ENCODE data around the gene CDK5RAP2. TPM values are rescaled to one million over a fixed set of nuclear protein-coding genes. Genes with fewer than 3 reads are reported as not detected.
A peak's percentile ranks its signal among the peaks of the same experiment; 100 is the strongest.

CDK5RAP2 gene
- total and polyA plus RNA-seq, 9 of the 15 experiments (the other 6 are each of a cell fraction or from before 2014, with no cell fraction given), result 19.9 to 68.8 (median 42.2) TPM

DNA sequence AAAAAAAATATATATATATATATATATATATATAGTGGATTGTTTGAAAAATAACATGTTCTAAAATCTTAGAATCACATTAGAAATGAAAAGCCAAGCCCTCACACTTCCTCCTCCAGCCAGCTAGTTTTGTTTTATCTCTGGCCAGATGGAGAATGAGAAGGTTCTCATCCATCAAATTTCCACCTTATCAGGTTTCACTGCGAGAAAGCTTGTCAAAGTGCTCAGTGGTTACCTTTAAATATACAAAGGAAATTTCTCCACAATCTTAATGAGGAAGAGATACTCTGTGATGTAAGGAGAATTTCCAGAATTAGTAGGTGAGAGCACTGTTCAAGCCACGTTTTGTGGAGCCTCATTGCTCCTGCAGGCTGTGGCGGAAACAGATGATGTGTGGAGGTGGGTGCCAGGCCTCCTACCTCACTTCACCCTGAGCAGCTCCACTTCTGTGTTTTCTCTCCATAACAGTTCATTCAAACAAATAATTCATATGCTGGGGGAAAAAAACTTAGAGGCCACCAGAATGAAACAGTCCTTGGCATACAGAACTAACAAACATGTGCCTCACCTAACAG, 71.9 kb downstream of the CDK5RAP2 start (continued):
- TF ChIP-seq, protein P1, sequence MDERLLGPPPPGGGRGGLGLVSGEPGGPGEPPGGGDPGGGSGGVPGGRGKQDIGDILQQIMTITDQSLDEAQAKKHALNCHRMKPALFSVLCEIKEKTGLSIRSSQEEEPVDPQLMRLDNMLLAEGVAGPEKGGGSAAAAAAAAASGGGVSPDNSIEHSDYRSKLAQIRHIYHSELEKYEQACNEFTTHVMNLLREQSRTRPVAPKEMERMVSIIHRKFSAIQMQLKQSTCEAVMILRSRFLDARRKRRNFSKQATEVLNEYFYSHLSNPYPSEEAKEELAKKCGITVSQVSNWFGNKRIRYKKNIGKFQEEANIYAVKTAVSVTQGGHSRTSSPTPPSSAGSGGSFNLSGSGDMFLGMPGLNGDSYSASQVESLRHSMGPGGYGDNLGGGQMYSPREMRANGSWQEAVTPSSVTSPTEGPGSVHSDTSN (CRISPR knock-in tag; IDR thresholded peaks at IDR 0.05; ENCODE audit: low read depth), result no peak
- TF ChIP-seq, protein P1 (tag; conservative IDR thresholded peaks at IDR 0.05; ENCODE audit: low read depth), result peak; percentile 61
- no peak for TF ChIP-seq CHD2 (IDR thresholded peaks at IDR 0.05; ENCODE audit: low read depth, low read length)
- TF ChIP-seq, protein P2, sequence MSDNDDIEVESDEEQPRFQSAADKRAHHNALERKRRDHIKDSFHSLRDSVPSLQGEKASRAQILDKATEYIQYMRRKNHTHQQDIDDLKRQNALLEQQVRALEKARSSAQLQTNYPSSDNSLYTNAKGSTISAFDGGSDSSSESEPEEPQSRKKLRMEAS (CRISPR knock-in tag; IDR thresholded peaks at IDR 0.05), result no peak
- TF ChIP-seq TCF7 (IDR thresholded peaks at IDR 0.05; ENCODE audit: borderline replicate concordance), result no peak
- TF ChIP-seq TEAD4 (IDR thresholded peaks at IDR 0.05; ENCODE audit: low read length), result peak; percentile 53; the same call in 1 of the 2 replicates
- no peak for TF ChIP-seq TEAD4 (CRISPR knock-in tag; IDR thresholded peaks at IDR 0.05; ENCODE audit: borderline replicate concordance)
- no peak for TF ChIP-seq RAD21 (CRISPR knock-in tag; conservative IDR thresholded peaks at IDR 0.05 in 1 of 2, IDR thresholded peaks at IDR 0.05 in 1 of 2)
- TF ChIP-seq ZNF431 (CRISPR knock-in tag; IDR thresholded peaks at IDR 0.05), result no peak
- no peak for TF ChIP-seq JUND (IDR thresholded peaks at IDR 0.05; ENCODE audit: borderline replicate concordance, low read depth, low read length)
- no peak for TF ChIP-seq JUND (tag; IDR thresholded peaks at IDR 0.05; ENCODE audit: borderline replicate concordance, low read depth, low read length)
- no peak for TF ChIP-seq ZNF436 (CRISPR knock-in tag; IDR thresholded peaks at IDR 0.05)
- no peak for TF ChIP-seq NFXL1 (CRISPR knock-in tag; IDR thresholded peaks at IDR 0.05)
- no peak for TF ChIP-seq ZNF76 (CRISPR knock-in tag; IDR thresholded peaks at IDR 0.05; ENCODE audit: borderline replicate concordance)
- TF ChIP-seq TGIF2 (CRISPR knock-in tag; IDR thresholded peaks at IDR 0.05), result no peak
- TF ChIP-seq PHB2 (IDR thresholded peaks at IDR 0.05; ENCODE audit: low read depth), result no peak
- TF ChIP-seq ZNF408 (CRISPR knock-in tag; IDR thresholded peaks at IDR 0.05; ENCODE audit: low read depth), result no peak
- no peak for TF ChIP-seq ZNF780A (CRISPR knock-in tag; IDR thresholded peaks at IDR 0.05)
- no peak for TF ChIP-seq PTRF (tag; IDR thresholded peaks at IDR 0.05)
- TF ChIP-seq POLR2G (IDR thresholded peaks at IDR 0.05; ENCODE audit: low read depth, low read length), result no peak
- no peak for TF ChIP-seq CBFB (CRISPR knock-in tag; IDR thresholded peaks at IDR 0.05)
- TF ChIP-seq CBFA2T3 (IDR thresholded peaks at IDR 0.05), result peak; percentile 62
- TF ChIP-seq, protein P3, sequence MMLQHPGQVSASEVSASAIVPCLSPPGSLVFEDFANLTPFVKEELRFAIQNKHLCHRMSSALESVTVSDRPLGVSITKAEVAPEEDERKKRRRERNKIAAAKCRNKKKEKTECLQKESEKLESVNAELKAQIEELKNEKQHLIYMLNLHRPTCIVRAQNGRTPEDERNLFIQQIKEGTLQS (IDR thresholded peaks at IDR 0.05), result no peak
- TF ChIP-seq, protein P3 (CRISPR knock-in tag; conservative IDR thresholded peaks at IDR 0.05), result no peak
- TF ChIP-seq TBP (optimal IDR thresholded peaks at IDR 0.05; ENCODE audit: low read depth, low read length), result no peak
- TF ChIP-seq RCOR1 (IDR thresholded peaks at IDR 0.05; ENCODE audit: borderline replicate concordance in 1 of 2, low read depth in 2 of 2, low read length in 2 of 2), result no peak
- no peak for TF ChIP-seq SAFB2 (IDR thresholded peaks at IDR 0.05; ENCODE audit: borderline replicate concordance, low read depth, low read length, severe bottlenecking)
- peak; percentile 37; the same call in 1 of the 2 replicates for TF ChIP-seq SPI1 (IDR thresholded peaks at IDR 0.05; ENCODE audit: borderline replicate concordance, low read depth, low read length)
- TF ChIP-seq CSDE1 (IDR thresholded peaks at IDR 0.05), result no peak

Data from K562 (cell line).